Mesothelial cell of epicardium (in vitro differentiated cells): ENCODE results near the gene ZNF90. TPM values are rescaled to one million over a fixed set of nuclear protein-coding genes. Genes with fewer than 3 reads are reported as not detected.
A peak's percentile ranks its signal among the peaks of the same experiment; 100 is the strongest.
"Not testable (repeated sequence)": the region's sequence is repeated elsewhere in the genome, so short reads cannot be mapped to it uniquely, and the experiment has no call there.

Source experiments
- DNase-seq, 2 experiments: peaks; one replicate each; pipeline ENCODE4 v3.0.0; 2021; ENCODE audit warnings: low spot score in 2 of 2; ENCODE audit not compliant: unreplicated experiment in 2 of 2
- H3K27ac Mint-ChIP-seq: 2 replicates; pipeline ENCODE4 v1.8.0; 2021; ENCODE audit warnings: mixed read lengths
- H3K27me3 Mint-ChIP-seq: 2 replicates; pipeline ENCODE4 v1.8.0; 2021; ENCODE audit warnings: low read depth, mixed read lengths
- H3K36me3 Mint-ChIP-seq: 2 replicates; pipeline ENCODE4 v1.8.0; 2021; ENCODE audit warnings: mixed read lengths
- H3K4me1 Mint-ChIP-seq: 2 replicates; pipeline ENCODE4 v1.8.0; 2021; ENCODE audit warnings: mixed read lengths
- H3K4me3 Mint-ChIP-seq: 2 replicates; pipeline ENCODE4 v1.8.0; 2021; ENCODE audit warnings: mild to moderate bottlenecking, moderate library complexity, mixed read lengths
- H3K9me3 Mint-ChIP-seq: 2 replicates; pipeline ENCODE4 v1.8.0; 2021; ENCODE audit warnings: mixed read lengths
- total RNA-seq: library from RNA; stranded (reverse); gene quantifications from 3 replicates; pipeline ENCODE4 v1.2.1, GENCODE V29; 2021
- TF ChIP-seq, protein P1 (sequence below): fragments of 200-600 bp; sonication (generic); IDR thresholded peaks from one replicate; pipeline ENCODE4 v1.5.0; 2021; ENCODE audit warnings: antibody characterized with exemption; ENCODE audit not compliant: unreplicated experiment

The ZNF90 gene
- total RNA-seq, 1 donor from 2014 or later, result 28.0 TPM

DNA sequence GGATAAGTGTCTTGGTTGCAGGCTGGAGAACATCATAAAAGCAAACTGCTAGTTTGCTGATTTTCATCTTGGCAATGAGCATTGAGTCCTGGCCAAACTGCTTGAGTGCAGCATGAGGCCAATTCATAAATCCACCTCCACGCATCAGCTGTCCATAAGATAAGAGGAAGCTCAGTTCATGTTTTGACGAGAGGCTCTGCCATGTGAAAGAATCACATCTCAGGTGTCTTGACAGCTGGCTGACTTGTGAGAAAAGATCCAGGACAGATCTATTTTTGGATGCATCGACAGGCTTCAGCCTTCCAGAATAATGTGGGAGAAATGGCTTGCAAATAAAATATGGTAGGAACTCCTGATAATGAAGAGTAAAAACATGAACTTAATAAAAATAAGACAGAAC, 33.1 kb upstream of the ZNF90 start:
- TF ChIP-seq, protein P1, sequence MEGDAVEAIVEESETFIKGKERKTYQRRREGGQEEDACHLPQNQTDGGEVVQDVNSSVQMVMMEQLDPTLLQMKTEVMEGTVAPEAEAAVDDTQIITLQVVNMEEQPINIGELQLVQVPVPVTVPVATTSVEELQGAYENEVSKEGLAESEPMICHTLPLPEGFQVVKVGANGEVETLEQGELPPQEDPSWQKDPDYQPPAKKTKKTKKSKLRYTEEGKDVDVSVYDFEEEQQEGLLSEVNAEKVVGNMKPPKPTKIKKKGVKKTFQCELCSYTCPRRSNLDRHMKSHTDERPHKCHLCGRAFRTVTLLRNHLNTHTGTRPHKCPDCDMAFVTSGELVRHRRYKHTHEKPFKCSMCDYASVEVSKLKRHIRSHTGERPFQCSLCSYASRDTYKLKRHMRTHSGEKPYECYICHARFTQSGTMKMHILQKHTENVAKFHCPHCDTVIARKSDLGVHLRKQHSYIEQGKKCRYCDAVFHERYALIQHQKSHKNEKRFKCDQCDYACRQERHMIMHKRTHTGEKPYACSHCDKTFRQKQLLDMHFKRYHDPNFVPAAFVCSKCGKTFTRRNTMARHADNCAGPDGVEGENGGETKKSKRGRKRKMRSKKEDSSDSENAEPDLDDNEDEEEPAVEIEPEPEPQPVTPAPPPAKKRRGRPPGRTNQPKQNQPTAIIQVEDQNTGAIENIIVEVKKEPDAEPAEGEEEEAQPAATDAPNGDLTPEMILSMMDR, result no peak
- H3K9me3 Mint-ChIP-seq, result no peaks in the 10 kb centered on the region
- H3K27me3 Mint-ChIP-seq, result no peaks in the 10 kb centered on the region
- H3K4me3 Mint-ChIP-seq, result no peak overlapping the region
- no peaks in the 10 kb centered on the region for H3K4me1 Mint-ChIP-seq
- no peak overlapping the region for H3K27ac Mint-ChIP-seq
- no peak for DNase-seq
- H3K36me3 Mint-ChIP-seq, result no peaks in the 10 kb centered on the region

DNA sequence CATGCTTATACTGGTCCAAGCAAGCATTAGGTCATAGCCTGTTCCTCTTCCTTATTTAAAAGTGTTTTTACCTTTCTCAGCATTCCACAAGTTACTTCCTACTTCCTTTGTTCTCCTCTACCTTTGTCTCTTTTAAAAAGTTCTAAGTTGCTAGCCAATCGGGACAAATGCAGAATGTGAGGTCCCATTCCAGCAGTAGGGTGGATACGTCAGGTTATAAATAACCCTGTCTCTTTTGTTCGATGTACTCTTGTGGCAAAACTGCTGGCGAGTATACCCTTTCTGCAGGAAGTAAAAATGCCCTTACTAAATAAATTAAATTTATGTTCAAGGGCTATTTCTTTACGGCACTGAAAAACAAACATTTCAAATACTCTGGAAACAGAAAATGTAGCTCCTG, 32.1 kb upstream of the ZNF90 start:
- H3K27me3 Mint-ChIP-seq, H3K27ac Mint-ChIP-seq, H3K36me3 Mint-ChIP-seq, DNase-seq, H3K9me3 Mint-ChIP-seq, H3K4me3 Mint-ChIP-seq, H3K4me1 Mint-ChIP-seq: not testable (repeated sequence)

DNA sequence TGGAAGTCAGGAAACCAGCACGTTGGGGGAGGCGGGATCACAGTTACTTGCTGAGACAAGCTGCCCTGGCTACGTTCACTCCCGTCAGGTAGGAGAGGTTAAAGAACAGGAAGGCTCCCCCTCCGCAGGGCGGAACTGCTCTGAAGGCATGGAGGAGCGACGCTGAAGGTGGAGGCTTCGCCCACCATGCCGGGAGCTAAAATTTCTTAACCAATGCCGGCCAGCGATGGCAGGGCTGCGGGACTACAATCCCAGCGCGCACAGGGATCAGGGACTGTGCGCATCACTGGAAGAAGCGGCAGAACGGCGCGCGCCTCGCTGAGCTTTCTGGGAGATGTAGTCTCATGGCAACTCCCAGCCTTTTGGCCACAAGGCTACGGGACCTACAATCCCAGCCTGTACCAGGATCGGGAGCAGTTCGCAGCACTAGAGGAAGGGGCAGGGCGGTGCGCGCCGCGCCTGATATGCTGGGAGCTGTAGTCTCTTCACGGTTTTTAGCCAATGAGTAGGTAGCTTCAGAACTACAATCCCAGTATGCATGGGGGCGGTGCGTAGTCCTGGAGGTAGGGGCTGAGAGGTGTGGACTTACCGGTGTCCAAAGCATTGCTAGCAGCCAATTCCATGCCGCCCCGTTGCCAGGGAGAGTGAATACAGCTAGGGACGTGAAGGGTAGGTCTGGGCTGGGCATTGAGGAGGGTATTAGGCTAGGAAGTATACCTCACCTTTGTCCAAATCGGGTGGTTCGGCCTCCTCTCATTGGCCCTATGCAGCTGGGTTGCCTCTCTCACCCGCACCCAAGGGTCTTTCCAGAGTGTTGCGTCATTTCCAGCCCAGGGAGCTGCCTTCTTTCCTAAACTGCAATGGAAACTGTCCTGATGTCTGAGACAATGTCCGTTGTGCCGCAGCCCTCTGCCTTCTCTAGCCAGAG, 25.7 kb upstream of the ZNF90 start:
- Mint-ChIP-seq H3K27me3 (no peaks in the 10 kb centered on the region), H3K36me3 (no peaks in the 10 kb centered on the region), H3K4me3 (peak overlapping the region; percentile 97), H3K27ac (peak overlapping the region; percentile 97), H3K9me3 (no peaks in the 10 kb centered on the region), H3K4me1 (peaks cover 9% of the 10 kb centered on the region)
- peak; percentile 79 to 93 for DNase-seq
- TF ChIP-seq, protein P1, result no peak

DNA sequence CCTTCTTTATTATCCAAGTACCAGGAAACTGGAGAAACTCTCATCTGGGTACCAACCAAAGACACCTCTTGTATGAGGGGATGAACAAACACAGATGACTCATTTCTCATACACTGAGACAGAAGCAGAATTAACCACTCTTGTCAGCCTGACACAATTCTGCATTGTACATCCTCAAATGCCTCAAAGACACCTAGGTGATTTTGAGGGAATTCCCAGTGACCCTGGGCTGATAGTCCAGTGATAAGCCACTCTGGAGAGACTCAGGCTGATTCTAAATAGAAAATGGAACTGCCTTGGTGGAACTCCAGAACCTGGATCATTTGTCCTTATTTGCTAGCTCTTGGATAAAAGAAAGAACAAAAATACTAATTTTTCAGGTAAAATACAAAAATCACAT, 19.1 kb upstream of the ZNF90 start:
- DNase-seq, H3K27ac Mint-ChIP-seq, H3K36me3 Mint-ChIP-seq, H3K4me3 Mint-ChIP-seq, H3K27me3 Mint-ChIP-seq, H3K4me1 Mint-ChIP-seq, H3K9me3 Mint-ChIP-seq: not testable (repeated sequence)

DNA sequence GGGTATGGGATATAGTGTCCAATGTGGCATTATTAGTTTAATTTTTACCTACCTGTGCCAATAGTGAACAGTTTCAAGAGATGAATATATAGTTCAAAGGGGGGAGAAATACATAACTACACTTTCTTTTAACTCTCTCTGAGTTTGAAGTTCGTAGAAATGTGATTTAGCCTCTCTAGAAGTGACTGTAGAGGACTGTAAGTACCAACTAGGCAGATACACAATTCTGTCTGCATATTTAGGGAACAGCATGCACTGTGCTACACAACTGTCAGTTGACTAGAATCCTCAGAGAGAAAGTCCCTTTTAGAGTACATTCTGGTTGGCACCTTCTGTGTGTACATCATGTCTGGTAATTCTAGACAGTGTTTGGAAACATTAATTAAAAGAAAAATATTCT, 17.5 kb upstream of the ZNF90 start:
- peaks cover 6% of the 10 kb centered on the region for H3K27me3 Mint-ChIP-seq
- no peak overlapping the region for H3K27ac Mint-ChIP-seq
- TF ChIP-seq, protein P1, result no peak
- H3K4me1 Mint-ChIP-seq, result no peaks in the 10 kb centered on the region
- H3K9me3 Mint-ChIP-seq, result no peaks in the 10 kb centered on the region
- DNase-seq, result no peak
- H3K4me3 Mint-ChIP-seq, result no peak overlapping the region
- no peaks in the 10 kb centered on the region for H3K36me3 Mint-ChIP-seq

DNA sequence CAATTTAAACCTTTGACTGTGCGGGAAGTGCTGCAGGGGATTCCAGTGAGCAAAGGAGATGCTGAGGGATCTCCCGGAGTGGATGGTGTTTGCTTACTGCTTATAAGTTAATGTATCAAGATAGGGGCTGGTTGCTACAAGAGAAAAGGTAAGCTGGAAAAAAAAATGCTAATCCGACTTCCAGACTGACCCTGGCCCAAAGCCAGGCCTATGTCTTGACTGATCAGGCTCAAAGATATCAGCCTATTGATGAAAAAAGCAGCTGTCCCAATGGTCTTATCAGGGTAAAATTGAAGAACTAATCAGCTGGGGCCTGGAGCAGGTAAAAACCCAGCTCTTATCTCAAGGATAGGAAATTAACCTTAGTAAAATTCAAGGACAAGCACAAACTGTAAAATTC, 10.9 kb upstream of the ZNF90 start:
- no peak overlapping the region for H3K27ac Mint-ChIP-seq
- H3K4me3 Mint-ChIP-seq, result no peak overlapping the region
- no peak for DNase-seq
- H3K9me3 Mint-ChIP-seq, result peaks cover 9% of the 10 kb centered on the region
- H3K27me3 Mint-ChIP-seq, result no peaks in the 10 kb centered on the region
- peaks cover 13% of the 10 kb centered on the region for H3K4me1 Mint-ChIP-seq
- H3K36me3 Mint-ChIP-seq, result no peaks in the 10 kb centered on the region
- TF ChIP-seq, protein P1, result no peak
